Liver (tissue), 9 donors: ENCODE results near the gene UNC93B1. TPM values are rescaled to one million over a fixed set of nuclear protein-coding genes. Genes with fewer than 3 reads are reported as not detected.

Experiments used
- DNase-seq: peaks from one replicate; pipeline ENCODE4 v3.0.0-alpha.2; 2017; ENCODE audit warnings: low spot score
- H3K27ac ChIP-seq, 2 donors: one replicate each; pipeline ENCODE4 v1.7.0; 2013; ENCODE audit warnings: inconsistent platforms in 2 of 2, low read length in 2 of 2, control low read depth in 1 of 2, low read depth in 1 of 2, mild to moderate bottlenecking in 1 of 2
- H3K27me3 ChIP-seq, 4 donors: one replicate each; pipeline versions ENCODE4 v1.6.1 to v1.7.0; 2013; ENCODE audit warnings: low read length in 3 of 4, inconsistent platforms in 1 of 4, mild to moderate bottlenecking in 1 of 4, moderate library complexity in 1 of 4; ENCODE audit not compliant: control insufficient read depth in 4 of 4, insufficient read depth in 4 of 4
- H3K36me3 ChIP-seq, 4 donors: one replicate each; pipeline versions ENCODE4 v1.6.1 to v1.7.0; 2013; ENCODE audit warnings: low read length in 3 of 4, mild to moderate bottlenecking in 3 of 4, low read depth in 1 of 4, moderate library complexity in 1 of 4; ENCODE audit not compliant: control insufficient read depth in 4 of 4, insufficient read depth in 3 of 4
- H3K4me1 ChIP-seq, 4 donors: one replicate each; pipeline versions ENCODE4 v1.6.1 to v1.7.0; 2013; ENCODE audit warnings: low read length in 3 of 4, mild to moderate bottlenecking in 3 of 4, moderate library complexity in 1 of 4; ENCODE audit not compliant: control insufficient read depth in 4 of 4, insufficient read depth in 4 of 4
- H3K4me3 ChIP-seq, 3 donors: one replicate each; pipeline versions ENCODE4 v1.6.1 to v1.7.0; 2013; ENCODE audit warnings: low read length in 3 of 3, control low read depth in 1 of 3, low read depth in 1 of 3, mild to moderate bottlenecking in 1 of 3
- H3K9ac ChIP-seq, 2 donors: one replicate each; pipeline ENCODE4 v1.7.0; 2013; ENCODE audit warnings: low read length in 2 of 2, mild to moderate bottlenecking in 2 of 2, moderate library complexity in 2 of 2, control low read depth in 1 of 2, low read depth in 1 of 2
- H3K9me3 ChIP-seq, 4 donors: one replicate each; pipeline versions ENCODE4 v1.6.1 to v1.7.0; 2013; ENCODE audit warnings: low read length in 3 of 4; ENCODE audit not compliant: control insufficient read depth in 4 of 4
- EGR1 ChIP-seq, 2 donors: IDR thresholded peaks; 2 replicates each; pipeline ENCODE4 v1.6.1; 2016 to 2018; ENCODE audit warnings: antibody characterized with exemption in 2 of 2, low read depth in 2 of 2
- FOXA2 ChIP-seq: IDR thresholded peaks from 2 replicates; pipeline ENCODE4 v1.6.1; 2016; ENCODE audit warnings: antibody characterized with exemption
- GABPA ChIP-seq, 2 donors: IDR thresholded peaks in 1 of 2; conservative IDR thresholded peaks in 1 of 2; 2 replicates each; pipeline ENCODE4 v1.6.1; 2016; ENCODE audit warnings: antibody characterized with exemption in 2 of 2, mild to moderate bottlenecking in 1 of 2, moderate library complexity in 1 of 2
- HNF4A ChIP-seq, 2 donors: conservative IDR thresholded peaks; 2 replicates each; pipeline ENCODE4 v1.6.1; 2016; ENCODE audit warnings: antibody characterized with exemption in 2 of 2, mild to moderate bottlenecking in 2 of 2
- HNF4G ChIP-seq: IDR thresholded peaks from 2 replicates; pipeline ENCODE4 v1.6.1; 2016; ENCODE audit warnings: antibody characterized with exemption
- JUND ChIP-seq, 2 donors: IDR thresholded peaks; 2 replicates each; pipeline ENCODE4 v1.6.1; 2016; ENCODE audit warnings: antibody characterized with exemption in 2 of 2
- RAD21 ChIP-seq, 2 donors: IDR thresholded peaks; 2 replicates each; pipeline ENCODE4 v1.6.1; 2016; ENCODE audit warnings: antibody characterized with exemption in 2 of 2, mild to moderate bottlenecking in 2 of 2
- RXRA ChIP-seq, 2 donors: IDR thresholded peaks; 2 replicates each; pipeline ENCODE4 v1.6.1; 2017 to 2018; ENCODE audit warnings: antibody characterized with exemption in 2 of 2, mild to moderate bottlenecking in 1 of 2
- SP1 ChIP-seq: IDR thresholded peaks from 2 replicates; pipeline ENCODE4 v1.6.1; 2018; ENCODE audit warnings: antibody characterized with exemption, mild to moderate bottlenecking
- YY1 ChIP-seq: IDR thresholded peaks from 2 replicates; pipeline ENCODE4 v1.6.1; 2016; ENCODE audit warnings: antibody characterized with exemption, mild to moderate bottlenecking
- WGBS: extraction: QIAGEN DNeasy Blood & Tissue Kit; methylation state at CpG from one replicate; pipeline ENCODE4 v1.1.7; 2013; 5-methylcytosine and 5-hydroxymethylcytosine counted together
- polyA plus RNA-seq, 2 donors: library from polyadenylated mRNA; stranded (reverse) in 1 of 2; unstranded in 1 of 2; fragments of 200-250 nt in 1 of 2; fragments of >200 nt in 1 of 2; fragmentation: Nextera tagmentation in 1 of 2; extraction: Ambion mirVana in 1 of 2; gene quantifications; one replicate each; pipeline versions ENCODE4 v1.2.1 to v1.2.3, GENCODE V29; 2013 to 2015
- total RNA-seq, 2 donors: library from RNA; depleted of rRNA; stranded (reverse); fragments of >200 nt; gene quantifications; one replicate each; pipeline ENCODE4 v1.2.3, GENCODE V29; 2014
- TF ChIP-seq, protein P1 (sequence below): IDR thresholded peaks from 2 replicates; pipeline ENCODE4 v1.6.1; 2016; ENCODE audit warnings: antibody characterized with exemption
- TF ChIP-seq, protein P2 (sequence below): fragments of 150-350 bp; IDR thresholded peaks from 2 replicates; pipeline ENCODE4 v1.5.1; 2017; ENCODE audit warnings: improper control_type of control experiment, low read depth, low read length; ENCODE audit not compliant: missing input control
- TF ChIP-seq, protein P3 (sequence below): IDR thresholded peaks from 2 replicates; pipeline ENCODE4 v1.6.1; 2016; ENCODE audit warnings: antibody characterized with exemption
- TF ChIP-seq, protein P4 (sequence below): IDR thresholded peaks from 2 replicates; pipeline ENCODE4 v1.6.1; 2016; ENCODE audit warnings: antibody characterized with exemption, mild to moderate bottlenecking
- donor health status: healthy.
- donor health status: healthy.
- donor health status: healthy.
- donor health status: healthy.
- donor health status: healthy.

UNC93B1 gene
- total and polyA plus RNA-seq, 4 donors, result 9.2 to 19.1 (median 15.0) TPM

DNA sequence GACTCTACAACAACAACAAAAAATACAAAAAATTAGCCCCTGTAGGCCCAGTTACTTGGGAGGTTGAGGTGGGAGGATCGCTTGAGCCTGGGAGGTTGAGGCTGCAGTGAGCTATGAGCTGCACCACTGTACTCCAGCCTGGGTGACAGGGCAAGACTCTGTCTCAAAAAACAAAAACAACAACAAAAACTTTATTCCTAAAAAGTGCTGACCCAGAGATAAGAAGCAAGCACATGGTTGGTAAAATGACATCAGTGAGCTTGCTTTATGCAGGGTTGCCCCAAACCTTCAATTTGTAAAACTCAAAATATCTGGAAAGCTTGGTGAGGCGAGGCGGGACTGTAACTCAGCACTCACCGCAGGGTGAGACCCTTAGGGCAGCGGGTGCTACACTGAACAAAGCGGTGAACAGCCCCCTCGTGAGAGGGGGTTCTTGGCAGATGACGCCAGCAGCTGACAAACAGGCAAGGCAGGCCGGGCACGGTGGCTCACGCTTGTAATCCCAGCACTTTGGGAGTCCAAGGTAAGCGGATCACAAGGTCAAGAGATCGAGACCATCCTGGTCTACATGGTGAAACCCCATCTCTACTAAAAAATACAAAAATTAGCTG, 31.5 kb upstream of the UNC93B1 start:
- WGBS, result 93% methylated on average over 13 of the region's 13 CpGs
- TF ChIP-seq RXRA (IDR thresholded peaks at IDR 0.05) (no peak), EGR1 (IDR thresholded peaks at IDR 0.05; ENCODE audit: low read depth in 2 of 2) (no peak), YY1 (no peak), FOXA2 (no peak), HNF4A (conservative IDR thresholded peaks at IDR 0.05) (no peak), SP1 (no peak), RAD21 (IDR thresholded peaks at IDR 0.05) (no peak), HNF4G (no peak), JUND (IDR thresholded peaks at IDR 0.05) (no peak), GABPA (IDR thresholded peaks at IDR 0.05 in 1 of 2, conservative IDR thresholded peaks at IDR 0.05 in 1 of 2) (no peak)
- TF ChIP-seq, protein P1, sequence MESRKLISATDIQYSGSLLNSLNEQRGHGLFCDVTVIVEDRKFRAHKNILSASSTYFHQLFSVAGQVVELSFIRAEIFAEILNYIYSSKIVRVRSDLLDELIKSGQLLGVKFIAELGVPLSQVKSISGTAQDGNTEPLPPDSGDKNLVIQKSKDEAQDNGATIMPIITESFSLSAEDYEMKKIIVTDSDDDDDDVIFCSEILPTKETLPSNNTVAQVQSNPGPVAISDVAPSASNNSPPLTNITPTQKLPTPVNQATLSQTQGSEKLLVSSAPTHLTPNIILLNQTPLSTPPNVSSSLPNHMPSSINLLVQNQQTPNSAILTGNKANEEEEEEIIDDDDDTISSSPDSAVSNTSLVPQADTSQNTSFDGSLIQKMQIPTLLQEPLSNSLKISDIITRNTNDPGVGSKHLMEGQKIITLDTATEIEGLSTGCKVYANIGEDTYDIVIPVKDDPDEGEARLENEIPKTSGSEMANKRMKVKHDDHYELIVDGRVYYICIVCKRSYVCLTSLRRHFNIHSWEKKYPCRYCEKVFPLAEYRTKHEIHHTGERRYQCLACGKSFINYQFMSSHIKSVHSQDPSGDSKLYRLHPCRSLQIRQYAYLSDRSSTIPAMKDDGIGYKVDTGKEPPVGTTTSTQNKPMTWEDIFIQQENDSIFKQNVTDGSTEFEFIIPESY, result no peak
- TF ChIP-seq, protein P2, sequence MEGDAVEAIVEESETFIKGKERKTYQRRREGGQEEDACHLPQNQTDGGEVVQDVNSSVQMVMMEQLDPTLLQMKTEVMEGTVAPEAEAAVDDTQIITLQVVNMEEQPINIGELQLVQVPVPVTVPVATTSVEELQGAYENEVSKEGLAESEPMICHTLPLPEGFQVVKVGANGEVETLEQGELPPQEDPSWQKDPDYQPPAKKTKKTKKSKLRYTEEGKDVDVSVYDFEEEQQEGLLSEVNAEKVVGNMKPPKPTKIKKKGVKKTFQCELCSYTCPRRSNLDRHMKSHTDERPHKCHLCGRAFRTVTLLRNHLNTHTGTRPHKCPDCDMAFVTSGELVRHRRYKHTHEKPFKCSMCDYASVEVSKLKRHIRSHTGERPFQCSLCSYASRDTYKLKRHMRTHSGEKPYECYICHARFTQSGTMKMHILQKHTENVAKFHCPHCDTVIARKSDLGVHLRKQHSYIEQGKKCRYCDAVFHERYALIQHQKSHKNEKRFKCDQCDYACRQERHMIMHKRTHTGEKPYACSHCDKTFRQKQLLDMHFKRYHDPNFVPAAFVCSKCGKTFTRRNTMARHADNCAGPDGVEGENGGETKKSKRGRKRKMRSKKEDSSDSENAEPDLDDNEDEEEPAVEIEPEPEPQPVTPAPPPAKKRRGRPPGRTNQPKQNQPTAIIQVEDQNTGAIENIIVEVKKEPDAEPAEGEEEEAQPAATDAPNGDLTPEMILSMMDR, result no peak
- TF ChIP-seq, protein P3, sequence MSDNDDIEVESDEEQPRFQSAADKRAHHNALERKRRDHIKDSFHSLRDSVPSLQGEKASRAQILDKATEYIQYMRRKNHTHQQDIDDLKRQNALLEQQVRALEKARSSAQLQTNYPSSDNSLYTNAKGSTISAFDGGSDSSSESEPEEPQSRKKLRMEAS, result no peak
- Histone ChIP-seq H3K9me3 (no peaks in the 10 kb centered on the region), H3K27me3 (no peaks in the 10 kb centered on the region), H3K4me1 (peaks cover 29 to 77% (median 55%) of the 10 kb centered on the region in 4 donors), H3K36me3 (no peaks in the 10 kb centered on the region), H3K9ac (no peak overlapping the region), H3K27ac (peak overlapping the region in 1 of 2 donors; percentile 98), H3K4me3 (no peak overlapping the region)
- no peak for DNase-seq

DNA sequence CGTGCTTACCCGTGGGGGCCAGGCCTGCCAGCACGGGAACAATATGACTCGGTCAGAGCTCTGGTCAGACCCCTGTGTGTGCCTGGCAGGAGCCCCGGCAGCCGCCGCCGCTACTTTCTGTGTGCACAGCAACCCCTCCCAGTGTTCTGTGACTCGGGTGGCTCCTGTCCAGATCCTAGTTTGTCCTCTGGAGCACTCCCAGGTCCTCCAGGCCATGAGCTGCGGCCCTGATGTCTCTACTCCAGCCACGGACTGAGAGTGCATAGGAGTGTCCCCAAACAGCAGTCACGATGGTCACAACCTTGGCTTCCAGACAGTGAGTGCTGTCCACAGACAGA, 29.8 kb upstream of the UNC93B1 start:
- Histone ChIP-seq H3K9me3 (no peaks in the 10 kb centered on the region), H3K36me3 (no peaks in the 10 kb centered on the region), H3K4me3 (no peak overlapping the region), H3K27ac (peak overlapping the region; percentile 64 to 72), H3K27me3 (no peaks in the 10 kb centered on the region), H3K9ac (no peak overlapping the region), H3K4me1 (peaks cover 34 to 70% (median 54%) of the 10 kb centered on the region in 4 donors)
- TF ChIP-seq, protein P4, sequence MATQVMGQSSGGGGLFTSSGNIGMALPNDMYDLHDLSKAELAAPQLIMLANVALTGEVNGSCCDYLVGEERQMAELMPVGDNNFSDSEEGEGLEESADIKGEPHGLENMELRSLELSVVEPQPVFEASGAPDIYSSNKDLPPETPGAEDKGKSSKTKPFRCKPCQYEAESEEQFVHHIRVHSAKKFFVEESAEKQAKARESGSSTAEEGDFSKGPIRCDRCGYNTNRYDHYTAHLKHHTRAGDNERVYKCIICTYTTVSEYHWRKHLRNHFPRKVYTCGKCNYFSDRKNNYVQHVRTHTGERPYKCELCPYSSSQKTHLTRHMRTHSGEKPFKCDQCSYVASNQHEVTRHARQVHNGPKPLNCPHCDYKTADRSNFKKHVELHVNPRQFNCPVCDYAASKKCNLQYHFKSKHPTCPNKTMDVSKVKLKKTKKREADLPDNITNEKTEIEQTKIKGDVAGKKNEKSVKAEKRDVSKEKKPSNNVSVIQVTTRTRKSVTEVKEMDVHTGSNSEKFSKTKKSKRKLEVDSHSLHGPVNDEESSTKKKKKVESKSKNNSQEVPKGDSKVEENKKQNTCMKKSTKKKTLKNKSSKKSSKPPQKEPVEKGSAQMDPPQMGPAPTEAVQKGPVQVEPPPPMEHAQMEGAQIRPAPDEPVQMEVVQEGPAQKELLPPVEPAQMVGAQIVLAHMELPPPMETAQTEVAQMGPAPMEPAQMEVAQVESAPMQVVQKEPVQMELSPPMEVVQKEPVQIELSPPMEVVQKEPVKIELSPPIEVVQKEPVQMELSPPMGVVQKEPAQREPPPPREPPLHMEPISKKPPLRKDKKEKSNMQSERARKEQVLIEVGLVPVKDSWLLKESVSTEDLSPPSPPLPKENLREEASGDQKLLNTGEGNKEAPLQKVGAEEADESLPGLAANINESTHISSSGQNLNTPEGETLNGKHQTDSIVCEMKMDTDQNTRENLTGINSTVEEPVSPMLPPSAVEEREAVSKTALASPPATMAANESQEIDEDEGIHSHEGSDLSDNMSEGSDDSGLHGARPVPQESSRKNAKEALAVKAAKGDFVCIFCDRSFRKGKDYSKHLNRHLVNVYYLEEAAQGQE, result no peak
- peak in 1 of 2 donors; percentile 37 for TF ChIP-seq GABPA (IDR thresholded peaks at IDR 0.05 in 1 of 2, conservative IDR thresholded peaks at IDR 0.05 in 1 of 2)
- TF ChIP-seq RXRA (IDR thresholded peaks at IDR 0.05), result peak; percentile 75 to 85
- peak in 1 of 2 donors; percentile 38 for TF ChIP-seq RAD21 (IDR thresholded peaks at IDR 0.05)
- peak; percentile 38 to 64 for TF ChIP-seq HNF4A (conservative IDR thresholded peaks at IDR 0.05)
- TF ChIP-seq SP1, result peak; percentile 55
- no peak for DNase-seq
- WGBS, result 36% methylated on average over 12 of the region's 12 CpGs
